Astrocyte of the spinal cord (primary cell): ENCODE data around the gene CLBA1.

ENCODE experiments used
- DNase-seq: peaks from one replicate; pipeline ENCODE4 v3.0.0; 2011; ENCODE audit warnings: low read depth, low spot score
- H3K4me3 ChIP-seq: 2 replicates; pipeline ENCODE4 v1.5.1; 2011; ENCODE audit warnings: low read depth, mild to moderate bottlenecking, low read length, moderate library complexity
- CTCF ChIP-seq: IDR thresholded peaks from 2 replicates; pipeline ENCODE4 v1.5.1; 2012; ENCODE audit warnings: low read depth, mild to moderate bottlenecking, low read length, inconsistent platforms
- in situ Hi-C: cut with HindIII; loops from 2 replicates; pipeline ENCODE4 v1.10.0; 2017; ENCODE audit warnings: low sequenced_read_pairs

CLBA1 gene

DNA sequence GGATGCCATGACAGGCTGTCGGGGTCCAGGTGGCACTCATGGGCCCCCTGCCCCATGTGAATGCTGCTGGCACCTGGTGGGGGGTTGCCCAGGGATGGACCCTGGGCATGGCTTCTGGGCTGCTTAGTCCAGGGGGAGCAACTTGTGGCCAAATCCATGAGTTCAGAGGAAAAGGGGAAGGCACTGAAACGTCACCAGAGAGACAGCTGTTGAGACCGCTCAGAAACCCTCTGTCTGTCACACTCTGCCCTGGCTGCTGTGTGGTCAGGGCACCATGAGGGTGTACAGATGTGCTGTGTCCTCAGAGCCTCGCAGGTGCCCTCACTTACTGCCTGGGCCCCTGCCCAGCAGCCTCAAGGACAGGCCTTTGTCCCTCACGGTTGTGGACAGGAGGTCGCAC is 9.4 kb downstream of the CLBA1 start:
- in situ Hi-C loops, result no loop called here

GRCh38 chr14:104996032-104996431 is 10.4 kb downstream of the CLBA1 start:
- in situ Hi-C loops, result no loop called here
- no peak for TF ChIP-seq CTCF
- no peak overlapping the region for H3K4me3 ChIP-seq
- no peak for DNase-seq

More for the DNA sequence above, 9.4 kb downstream of the CLBA1 start:
- TF ChIP-seq CTCF, result no peak
- DNase-seq, result no peak
- no peak overlapping the region for H3K4me3 ChIP-seq

GRCh38 chr14:104996483-104996882 is 10.9 kb downstream of the CLBA1 start:
- no peak overlapping the region for H3K4me3 ChIP-seq
- no peak for DNase-seq
- in situ Hi-C loops, result no loop called here
- no peak for TF ChIP-seq CTCF

GRCh38 chr14:104998801-104999200 is 13.2 kb downstream of the CLBA1 start:
- no peak for TF ChIP-seq CTCF
- in situ Hi-C loops, result no loop called here
- H3K4me3 ChIP-seq, result no peak overlapping the region
- DNase-seq, result no peak

DNA sequence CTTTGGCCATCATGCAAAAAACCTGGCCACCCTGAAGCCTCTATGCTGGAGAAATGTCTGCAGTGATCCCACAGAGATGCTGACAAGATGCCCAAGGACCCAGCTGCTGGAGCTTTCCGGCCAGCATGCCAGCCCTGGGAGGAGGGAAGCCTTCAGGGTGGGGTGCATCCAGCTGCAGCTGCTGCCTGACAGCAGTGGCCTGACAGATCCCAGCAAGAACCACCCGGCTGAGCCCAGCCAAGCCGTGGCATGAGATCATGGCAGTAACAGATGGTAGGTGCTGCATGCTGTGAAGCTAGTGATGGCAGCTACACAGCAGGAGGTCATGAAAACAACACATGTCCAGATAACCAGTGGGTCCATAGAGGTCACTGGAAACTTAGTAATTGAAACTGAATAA is 13.8 kb downstream of the CLBA1 start:
- in situ Hi-C loops, result no loop called here
- H3K4me3 ChIP-seq, result no peak overlapping the region
- DNase-seq, result no peak
- no peak for TF ChIP-seq CTCF

- no peak for TF ChIP-seq CTCF
- no peak overlapping the region for H3K4me3 ChIP-seq
- in situ Hi-C loops, result no loop called here
Measured at GRCh38 chr14:105005329-105005928, 19.8 kb downstream of the CLBA1 start.

More at GRCh38 chr14:105005329-105005928, 19.8 kb downstream of the CLBA1 start:
- DNase-seq, result no peak
